Measurements from ENCODE around the gene USPL1. TPM values are rescaled to one million over a fixed set of nuclear protein-coding genes. Genes with fewer than 3 reads are reported as not detected.
"Not testable (repeated sequence)": the region's sequence is repeated elsewhere in the genome, so short reads cannot be mapped to it uniquely, and the experiment has no call there.

Gene USPL1
- total RNA-seq, 1 experiment from 2014 or later: 14.3 TPM

DNA sequence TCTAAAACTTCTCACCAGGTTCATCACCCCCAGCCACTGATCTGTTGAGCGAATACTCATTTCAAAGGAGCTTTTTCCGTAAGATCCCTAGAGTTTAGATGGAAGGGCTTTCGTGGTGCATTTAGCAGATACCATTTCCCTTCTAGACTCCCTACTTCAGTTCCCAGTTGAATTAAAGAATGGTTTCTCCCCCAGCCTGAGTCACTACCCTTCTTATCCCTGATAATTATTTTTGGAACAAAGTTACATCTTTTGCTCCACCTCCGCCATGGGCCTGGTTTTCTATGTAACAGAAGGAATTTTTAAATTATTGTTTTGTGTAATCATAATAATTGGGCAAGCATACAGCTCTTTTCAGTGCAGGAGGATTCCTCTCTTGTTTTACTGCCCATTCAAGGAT lies 22.0 kb downstream of the USPL1 start:
- H3K27ac Mint-ChIP-seq: peak overlapping the region; percentile 6; the same call in 1 of the 2 replicates
- no peaks in the 10 kb centered on the region for H3K4me1 Mint-ChIP-seq
- DNase-seq (ENCODE audit: low spot score) (no peak), ATAC-seq (no peak)
- H3K36me3 Mint-ChIP-seq: peaks cover 38% of the 10 kb centered on the region
- H3K27me3 Mint-ChIP-seq (ENCODE audit: low read depth): no peaks in the 10 kb centered on the region
- CTCF ChIA-PET: interaction anchor here (0.6 kb wide), 1 partner anchor 1504 kb away, joined by 3 read pairs; no protein-coding TSS in a partner anchor
- H3K4me3 Mint-ChIP-seq: no peak overlapping the region
- POLR2A ChIA-PET: no interaction called here
- TF ChIP-seq, protein P1, sequence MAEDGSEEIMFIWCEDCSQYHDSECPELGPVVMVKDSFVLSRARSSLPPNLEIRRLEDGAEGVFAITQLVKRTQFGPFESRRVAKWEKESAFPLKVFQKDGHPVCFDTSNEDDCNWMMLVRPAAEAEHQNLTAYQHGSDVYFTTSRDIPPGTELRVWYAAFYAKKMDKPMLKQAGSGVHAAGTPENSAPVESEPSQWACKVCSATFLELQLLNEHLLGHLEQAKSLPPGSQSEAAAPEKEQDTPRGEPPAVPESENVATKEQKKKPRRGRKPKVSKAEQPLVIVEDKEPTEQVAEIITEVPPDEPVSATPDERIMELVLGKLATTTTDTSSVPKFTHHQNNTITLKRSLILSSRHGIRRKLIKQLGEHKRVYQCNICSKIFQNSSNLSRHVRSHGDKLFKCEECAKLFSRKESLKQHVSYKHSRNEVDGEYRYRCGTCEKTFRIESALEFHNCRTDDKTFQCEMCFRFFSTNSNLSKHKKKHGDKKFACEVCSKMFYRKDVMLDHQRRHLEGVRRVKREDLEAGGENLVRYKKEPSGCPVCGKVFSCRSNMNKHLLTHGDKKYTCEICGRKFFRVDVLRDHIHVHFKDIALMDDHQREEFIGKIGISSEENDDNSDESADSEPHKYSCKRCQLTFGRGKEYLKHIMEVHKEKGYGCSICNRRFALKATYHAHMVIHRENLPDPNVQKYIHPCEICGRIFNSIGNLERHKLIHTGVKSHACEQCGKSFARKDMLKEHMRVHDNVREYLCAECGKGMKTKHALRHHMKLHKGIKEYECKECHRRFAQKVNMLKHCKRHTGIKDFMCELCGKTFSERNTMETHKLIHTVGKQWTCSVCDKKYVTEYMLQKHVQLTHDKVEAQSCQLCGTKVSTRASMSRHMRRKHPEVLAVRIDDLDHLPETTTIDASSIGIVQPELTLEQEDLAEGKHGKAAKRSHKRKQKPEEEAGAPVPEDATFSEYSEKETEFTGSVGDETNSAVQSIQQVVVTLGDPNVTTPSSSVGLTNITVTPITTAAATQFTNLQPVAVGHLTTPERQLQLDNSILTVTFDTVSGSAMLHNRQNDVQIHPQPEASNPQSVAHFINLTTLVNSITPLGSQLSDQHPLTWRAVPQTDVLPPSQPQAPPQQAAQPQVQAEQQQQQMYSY (CRISPR knock-in tag; IDR thresholded peaks at IDR 0.05): no peak
- TF ChIP-seq ZNF317 (CRISPR knock-in tag; IDR thresholded peaks at IDR 0.05; ENCODE audit: borderline replicate concordance, low read depth) (no peak), FOXP4 (CRISPR knock-in tag; IDR thresholded peaks at IDR 0.05) (no peak), ZNF219 (CRISPR knock-in tag; IDR thresholded peaks at IDR 0.05; ENCODE audit: borderline replicate concordance) (no peak), USF2 (CRISPR knock-in tag; IDR thresholded peaks at IDR 0.05) (no peak)
- TF ChIP-seq, protein P2, sequence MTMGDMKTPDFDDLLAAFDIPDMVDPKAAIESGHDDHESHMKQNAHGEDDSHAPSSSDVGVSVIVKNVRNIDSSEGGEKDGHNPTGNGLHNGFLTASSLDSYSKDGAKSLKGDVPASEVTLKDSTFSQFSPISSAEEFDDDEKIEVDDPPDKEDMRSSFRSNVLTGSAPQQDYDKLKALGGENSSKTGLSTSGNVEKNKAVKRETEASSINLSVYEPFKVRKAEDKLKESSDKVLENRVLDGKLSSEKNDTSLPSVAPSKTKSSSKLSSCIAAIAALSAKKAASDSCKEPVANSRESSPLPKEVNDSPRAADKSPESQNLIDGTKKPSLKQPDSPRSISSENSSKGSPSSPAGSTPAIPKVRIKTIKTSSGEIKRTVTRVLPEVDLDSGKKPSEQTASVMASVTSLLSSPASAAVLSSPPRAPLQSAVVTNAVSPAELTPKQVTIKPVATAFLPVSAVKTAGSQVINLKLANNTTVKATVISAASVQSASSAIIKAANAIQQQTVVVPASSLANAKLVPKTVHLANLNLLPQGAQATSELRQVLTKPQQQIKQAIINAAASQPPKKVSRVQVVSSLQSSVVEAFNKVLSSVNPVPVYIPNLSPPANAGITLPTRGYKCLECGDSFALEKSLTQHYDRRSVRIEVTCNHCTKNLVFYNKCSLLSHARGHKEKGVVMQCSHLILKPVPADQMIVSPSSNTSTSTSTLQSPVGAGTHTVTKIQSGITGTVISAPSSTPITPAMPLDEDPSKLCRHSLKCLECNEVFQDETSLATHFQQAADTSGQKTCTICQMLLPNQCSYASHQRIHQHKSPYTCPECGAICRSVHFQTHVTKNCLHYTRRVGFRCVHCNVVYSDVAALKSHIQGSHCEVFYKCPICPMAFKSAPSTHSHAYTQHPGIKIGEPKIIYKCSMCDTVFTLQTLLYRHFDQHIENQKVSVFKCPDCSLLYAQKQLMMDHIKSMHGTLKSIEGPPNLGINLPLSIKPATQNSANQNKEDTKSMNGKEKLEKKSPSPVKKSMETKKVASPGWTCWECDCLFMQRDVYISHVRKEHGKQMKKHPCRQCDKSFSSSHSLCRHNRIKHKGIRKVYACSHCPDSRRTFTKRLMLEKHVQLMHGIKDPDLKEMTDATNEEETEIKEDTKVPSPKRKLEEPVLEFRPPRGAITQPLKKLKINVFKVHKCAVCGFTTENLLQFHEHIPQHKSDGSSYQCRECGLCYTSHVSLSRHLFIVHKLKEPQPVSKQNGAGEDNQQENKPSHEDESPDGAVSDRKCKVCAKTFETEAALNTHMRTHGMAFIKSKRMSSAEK (CRISPR knock-in tag; IDR thresholded peaks at IDR 0.05; ENCODE audit: borderline replicate concordance): no peak
- H3K9me3 Mint-ChIP-seq: no peaks in the 10 kb centered on the region; the same call in 1 of the 2 replicates

GRCh38 chr13:30641173-30641572 lies 23.5 kb downstream of the USPL1 start:
- H3K4me3 Mint-ChIP-seq; H3K27me3 Mint-ChIP-seq (ENCODE audit: low read depth); POLR2A ChIA-PET; ATAC-seq; H3K4me1 Mint-ChIP-seq; H3K27ac Mint-ChIP-seq; DNase-seq (ENCODE audit: low spot score); CTCF ChIA-PET; H3K9me3 Mint-ChIP-seq: not testable (repeated sequence)
- peaks cover 37% of the 10 kb centered on the region for H3K36me3 Mint-ChIP-seq

DNA sequence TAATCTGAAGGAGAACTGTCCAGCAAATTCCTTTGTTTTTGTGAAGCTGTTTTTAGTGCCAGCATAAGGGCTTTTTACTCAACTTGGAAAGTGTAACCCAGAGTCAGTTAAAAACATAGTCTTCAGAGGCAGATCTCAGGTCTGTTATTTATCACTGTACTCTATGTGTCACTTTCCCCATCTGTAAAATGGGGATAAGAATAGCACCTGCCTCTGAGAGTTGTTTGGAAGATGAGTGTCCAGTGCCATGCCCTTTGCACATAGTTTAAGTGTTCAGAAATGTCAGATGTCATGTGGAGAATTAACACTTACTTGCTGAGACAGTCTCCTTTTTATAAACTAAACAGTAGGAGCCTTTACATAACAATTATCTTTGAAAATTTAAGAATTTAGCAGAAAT lies 27.9 kb downstream of the USPL1 start:
- ATAC-seq (no peak), DNase-seq (ENCODE audit: low spot score) (no peak)
- Mint-ChIP-seq H3K27ac (no peak overlapping the region), H3K9me3 (no peaks in the 10 kb centered on the region), H3K27me3 (ENCODE audit: low read depth) (no peaks in the 10 kb centered on the region), H3K36me3 (peaks cover 53% of the 10 kb centered on the region), H3K4me3 (no peak overlapping the region), H3K4me1 (no peaks in the 10 kb centered on the region)
- POLR2A ChIA-PET: no interaction called here
- no peak for TF ChIP-seq ZNF671 (CRISPR knock-in tag; IDR thresholded peaks at IDR 0.05)
- TF ChIP-seq, protein P3, sequence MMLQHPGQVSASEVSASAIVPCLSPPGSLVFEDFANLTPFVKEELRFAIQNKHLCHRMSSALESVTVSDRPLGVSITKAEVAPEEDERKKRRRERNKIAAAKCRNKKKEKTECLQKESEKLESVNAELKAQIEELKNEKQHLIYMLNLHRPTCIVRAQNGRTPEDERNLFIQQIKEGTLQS (CRISPR knock-in tag; conservative IDR thresholded peaks at IDR 0.05): no peak
- CTCF ChIA-PET: no interaction called here

Data from WTC11 (cell line).